ENCODE measurements around the gene ANO3. TPM values are rescaled to one million over a fixed set of nuclear protein-coding genes. Genes with fewer than 3 reads are reported as not detected.

ANO3 gene
- total RNA-seq, 1 donor from 2014 or later, result 0.27 TPM

DNA sequence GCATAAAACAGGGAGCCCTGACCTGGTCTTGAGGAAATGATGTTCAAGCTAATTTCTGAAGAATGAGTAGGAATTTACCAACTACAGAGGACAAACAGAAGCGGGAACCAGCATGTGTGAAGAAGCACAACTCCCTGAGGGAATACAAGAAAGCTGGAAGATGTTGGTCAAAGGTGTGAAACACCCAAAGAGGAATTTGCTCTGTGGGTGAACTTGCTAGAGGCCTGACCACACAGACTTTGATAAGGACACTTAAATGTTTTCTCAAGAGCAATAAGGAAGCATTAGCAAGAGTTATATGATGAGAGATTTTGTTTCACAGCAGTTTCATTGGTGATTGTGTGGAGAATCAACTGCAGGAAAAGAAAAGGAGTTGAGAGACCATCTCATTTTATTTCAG is 372.3 kb downstream of the ANO3 start:
- no peak overlapping the region for H3K27ac ChIP-seq
- no peak overlapping the region for H3K4me3 ChIP-seq
- no peak for TF ChIP-seq CTCF (IDR thresholded peaks at IDR 0.05)
- H3K27me3 ChIP-seq (ENCODE audit: low read depth), result no peaks in the 10 kb centered on the region
- intact Hi-C loops (cut with DNase I), result no loop called here
- no peaks in the 10 kb centered on the region for H3K36me3 ChIP-seq
- no peaks in the 10 kb centered on the region for H3K9me3 ChIP-seq
- H3K4me1 ChIP-seq, result no peaks in the 10 kb centered on the region
- DNase-seq, result no peak
- ATAC-seq, result peak; percentile 48 to 61

GRCh38 chr11:26706181-26706580 is 374.3 kb downstream of the ANO3 start:
- no peaks in the 10 kb centered on the region for H3K36me3 ChIP-seq
- no peak overlapping the region for H3K4me3 ChIP-seq
- H3K27ac ChIP-seq, result no peak overlapping the region
- no peaks in the 10 kb centered on the region for H3K9me3 ChIP-seq
- intact Hi-C loops (cut with DNase I), result no loop called here
- no peaks in the 10 kb centered on the region for H3K4me1 ChIP-seq
- ATAC-seq, result no peak
- no peak for DNase-seq
- no peak for TF ChIP-seq CTCF (IDR thresholded peaks at IDR 0.05)
- H3K27me3 ChIP-seq (ENCODE audit: low read depth), result no peaks in the 10 kb centered on the region

DNA sequence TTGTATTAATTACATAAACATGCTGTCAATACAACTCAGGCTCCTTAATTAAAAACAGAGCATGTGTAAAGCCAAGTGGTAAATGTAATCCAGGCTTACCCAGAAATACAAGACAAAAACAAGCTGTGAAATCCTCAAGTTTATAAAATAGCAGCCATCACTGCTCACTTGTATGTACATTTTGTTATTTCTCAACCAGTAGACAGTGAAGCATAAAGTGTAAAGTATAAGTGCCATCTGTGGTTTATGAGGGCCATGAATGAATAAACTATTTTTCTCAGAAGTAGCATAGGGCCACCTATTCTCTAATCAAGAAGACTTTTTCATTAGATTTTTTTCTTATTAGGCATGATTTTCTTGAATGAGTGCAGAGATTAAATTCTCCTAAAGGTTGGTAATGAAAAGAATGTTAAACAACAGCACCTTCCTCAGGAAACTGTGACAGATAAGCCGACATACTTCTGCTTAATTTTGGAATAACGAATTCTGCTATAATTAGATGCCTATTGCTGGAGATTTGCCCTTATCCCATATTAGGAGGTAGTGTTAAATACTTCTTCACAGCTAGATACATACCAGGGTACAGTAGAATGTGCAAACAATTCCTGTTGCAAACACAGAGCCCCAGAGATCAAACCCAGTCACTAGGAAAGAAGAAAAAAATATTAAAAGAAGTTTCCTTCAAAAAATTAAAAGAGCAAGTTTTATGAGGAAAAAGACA is 377.0 kb downstream of the ANO3 start:
- Histone ChIP-seq H3K27me3 (ENCODE audit: low read depth) (no peaks in the 10 kb centered on the region), H3K9me3 (no peaks in the 10 kb centered on the region), H3K36me3 (no peaks in the 10 kb centered on the region), H3K4me3 (no peak overlapping the region), H3K4me1 (no peaks in the 10 kb centered on the region), H3K27ac (no peak overlapping the region)
- no peak for ATAC-seq
- DNase-seq, result no peak
- intact Hi-C loops (cut with DNase I), result no loop called here
- TF ChIP-seq CTCF (IDR thresholded peaks at IDR 0.05), result no peak

GRCh38 chr11:26710489-26710888 is 378.6 kb downstream of the ANO3 start:
- Histone ChIP-seq H3K9me3 (no peaks in the 10 kb centered on the region), H3K27me3 (ENCODE audit: low read depth) (no peaks in the 10 kb centered on the region), H3K4me3 (no peak overlapping the region), H3K27ac (no peak overlapping the region), H3K4me1 (no peaks in the 10 kb centered on the region), H3K36me3 (no peaks in the 10 kb centered on the region)
- DNase-seq (no peak), ATAC-seq (no peak)
- no peak for TF ChIP-seq CTCF (IDR thresholded peaks at IDR 0.05)
- intact Hi-C loops (cut with DNase I), result no loop called here

- no peak overlapping the region for H3K27ac ChIP-seq
- DNase-seq (no peak), ATAC-seq (no peak)
- no peak overlapping the region for H3K4me3 ChIP-seq
- H3K9me3 ChIP-seq, result no peaks in the 10 kb centered on the region
- TF ChIP-seq CTCF (IDR thresholded peaks at IDR 0.05), result no peak
- no peaks in the 10 kb centered on the region for H3K36me3 ChIP-seq
- intact Hi-C loops (cut with DNase I), result no loop called here
- no peaks in the 10 kb centered on the region for H3K4me1 ChIP-seq
- no peaks in the 10 kb centered on the region for H3K27me3 ChIP-seq (ENCODE audit: low read depth)
These were observed 380.6 kb downstream of the ANO3 start for GRCh38 chr11:26712497-26712896.

Other genes starting within 250 kb of the ANO3 start
- 22.6 TPM for gene MUC15, start 240.1 kb downstream of the ANO3 start, total RNA-seq